Measurements from ENCODE around the gene RAB8B. TPM values are rescaled to one million over a fixed set of nuclear protein-coding genes. Genes with fewer than 3 reads are reported as not detected.

Gene RAB8B
- total and polyA plus RNA-seq, 10 of the 15 experiments (the other 5 are each of a cell fraction or from before 2014, with no cell fraction given) = 17.8 to 104 (median 65.1) TPM

DNA sequence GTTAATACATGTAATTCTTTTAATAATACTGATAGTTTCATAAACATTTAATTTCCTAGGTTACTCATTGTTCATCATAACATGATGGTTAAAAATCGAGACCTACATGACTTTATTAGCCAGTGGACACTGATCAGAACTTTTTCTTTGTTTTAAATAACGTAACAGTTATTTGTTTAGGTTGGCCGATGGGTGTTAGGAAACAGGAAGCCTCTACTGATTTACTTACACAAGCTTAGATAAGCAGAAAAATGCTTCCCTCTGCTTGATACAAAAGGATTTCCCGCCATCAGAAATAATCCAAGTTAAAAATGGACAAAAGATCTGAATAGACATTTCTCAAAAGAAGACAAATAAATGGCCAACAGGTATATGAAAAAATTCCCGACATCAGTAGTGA, 71.4 kb downstream of the RAB8B start:
- Histone ChIP-seq H3K4me3 (no peak overlapping the region), H3K9me3 (replicated peaks; ENCODE audit: control insufficient read depth, insufficient read depth, low read length) (no peaks in the 10 kb centered on the region), H3K36me3 (ENCODE audit: control insufficient read depth in 2 of 2, insufficient read depth in 2 of 2, low read length in 1 of 2) (peaks cover 3 to 15% of the 10 kb centered on the region in 2 experiments; a peak in 3 of 4 replicates), H3K9ac (ENCODE audit: control insufficient read depth, insufficient read depth, low read length) (no peak overlapping the region), H3K4me2 (ENCODE audit: control insufficient read depth, insufficient read depth) (no peak overlapping the region), H3K4me1 (ENCODE audit: control insufficient read depth, insufficient read depth, low read length) (no peaks in the 10 kb centered on the region), H3K27ac (ENCODE audit: control insufficient read depth, insufficient read depth) (no peak overlapping the region), H4K20me1 (ENCODE audit: control insufficient read depth, insufficient read depth) (no peaks in the 10 kb centered on the region), H3K27me3 (replicated peaks in 1 of 2; ENCODE audit: control insufficient read depth in 2 of 2, insufficient read depth in 2 of 2, low read length in 1 of 2) (no peaks in the 10 kb centered on the region), H3K79me2 (ENCODE audit: control insufficient read depth, insufficient read depth, low read length) (no peaks in the 10 kb centered on the region), H2AFZ (ENCODE audit: control insufficient read depth, low read depth, low read length) (no peak overlapping the region)
- ATAC-seq (no peak), FAIRE-seq (no peak), DNase-seq (ENCODE audit: low read depth, low spot score) (no peak)
- no TSS peak for BruUV-seq (replicated peaks)
- RAD21 ChIA-PET (ENCODE audit: unreplicated experiment) = interaction anchor here (0.6 to 1.4 kb wide), 3 partner anchors 50 to 105 kb away, joined by 3 read pairs; no protein-coding TSS in a partner anchor
- CTCF ChIA-PET = interaction anchor here (0.7 to 1.1 kb wide), 2 partner anchors 142 to 226 kb away, joined by 3 to 4 read pairs; no protein-coding TSS in a partner anchor
- WGBS (ENCODE audit: insufficient coverage, insufficient replicate concordance, low lambda C conversion rate, missing lambda C conversion rate) = 99% methylated on average over 5 of the region's 5 CpGs
- in situ Hi-C loops (cut with MboI) = no loop called here
- intact Hi-C loops (cut with micrococcal nuclease; ENCODE audit: unreplicated experiment) = no loop called here
- POLR2A ChIA-PET = no interaction called here
- SMC1A ChIA-PET (ENCODE audit: uncharacterized antibody, unreplicated experiment) = interaction anchor here (1.0 to 2.3 kb wide), 7 partner anchors 9 to 104 kb away, joined by 3 to 10 read pairs (median 3); partner anchors contain the start of gene RPS27L
- TF ChIP-seq, protein P1, sequence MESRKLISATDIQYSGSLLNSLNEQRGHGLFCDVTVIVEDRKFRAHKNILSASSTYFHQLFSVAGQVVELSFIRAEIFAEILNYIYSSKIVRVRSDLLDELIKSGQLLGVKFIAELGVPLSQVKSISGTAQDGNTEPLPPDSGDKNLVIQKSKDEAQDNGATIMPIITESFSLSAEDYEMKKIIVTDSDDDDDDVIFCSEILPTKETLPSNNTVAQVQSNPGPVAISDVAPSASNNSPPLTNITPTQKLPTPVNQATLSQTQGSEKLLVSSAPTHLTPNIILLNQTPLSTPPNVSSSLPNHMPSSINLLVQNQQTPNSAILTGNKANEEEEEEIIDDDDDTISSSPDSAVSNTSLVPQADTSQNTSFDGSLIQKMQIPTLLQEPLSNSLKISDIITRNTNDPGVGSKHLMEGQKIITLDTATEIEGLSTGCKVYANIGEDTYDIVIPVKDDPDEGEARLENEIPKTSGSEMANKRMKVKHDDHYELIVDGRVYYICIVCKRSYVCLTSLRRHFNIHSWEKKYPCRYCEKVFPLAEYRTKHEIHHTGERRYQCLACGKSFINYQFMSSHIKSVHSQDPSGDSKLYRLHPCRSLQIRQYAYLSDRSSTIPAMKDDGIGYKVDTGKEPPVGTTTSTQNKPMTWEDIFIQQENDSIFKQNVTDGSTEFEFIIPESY (IDR thresholded peaks at IDR 0.05) = no peak
- TF ChIP-seq MEF2A (IDR thresholded peaks at IDR 0.05; ENCODE audit: insufficient read depth, low read depth, low read length) (no peak), SMAD1 (IDR thresholded peaks at IDR 0.05; ENCODE audit: low read depth, partially characterized antibody) (no peak), JUNB (IDR thresholded peaks at IDR 0.05) (no peak), FOS (IDR thresholded peaks at IDR 0.05; ENCODE audit: borderline replicate concordance, extremely low read depth, insufficient read length) (no peak), RELA (IDR thresholded peaks at IDR 0.05; ENCODE audit: borderline replicate concordance, partially characterized antibody) (no peak), STAT1 (conservative IDR thresholded peaks at IDR 0.05) (no peak), KLF5 (IDR thresholded peaks at IDR 0.05; ENCODE audit: partially characterized antibody) (no peak), BRCA1 (IDR thresholded peaks at IDR 0.05; ENCODE audit: low read depth, low read length) (no peak)
- TF ChIP-seq, protein P2, sequence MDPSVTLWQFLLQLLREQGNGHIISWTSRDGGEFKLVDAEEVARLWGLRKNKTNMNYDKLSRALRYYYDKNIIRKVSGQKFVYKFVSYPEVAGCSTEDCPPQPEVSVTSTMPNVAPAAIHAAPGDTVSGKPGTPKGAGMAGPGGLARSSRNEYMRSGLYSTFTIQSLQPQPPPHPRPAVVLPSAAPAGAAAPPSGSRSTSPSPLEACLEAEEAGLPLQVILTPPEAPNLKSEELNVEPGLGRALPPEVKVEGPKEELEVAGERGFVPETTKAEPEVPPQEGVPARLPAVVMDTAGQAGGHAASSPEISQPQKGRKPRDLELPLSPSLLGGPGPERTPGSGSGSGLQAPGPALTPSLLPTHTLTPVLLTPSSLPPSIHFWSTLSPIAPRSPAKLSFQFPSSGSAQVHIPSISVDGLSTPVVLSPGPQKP (IDR thresholded peaks at IDR 0.05; ENCODE audit: low read depth, low read length) = no peak
- TF ChIP-seq, protein P3, sequence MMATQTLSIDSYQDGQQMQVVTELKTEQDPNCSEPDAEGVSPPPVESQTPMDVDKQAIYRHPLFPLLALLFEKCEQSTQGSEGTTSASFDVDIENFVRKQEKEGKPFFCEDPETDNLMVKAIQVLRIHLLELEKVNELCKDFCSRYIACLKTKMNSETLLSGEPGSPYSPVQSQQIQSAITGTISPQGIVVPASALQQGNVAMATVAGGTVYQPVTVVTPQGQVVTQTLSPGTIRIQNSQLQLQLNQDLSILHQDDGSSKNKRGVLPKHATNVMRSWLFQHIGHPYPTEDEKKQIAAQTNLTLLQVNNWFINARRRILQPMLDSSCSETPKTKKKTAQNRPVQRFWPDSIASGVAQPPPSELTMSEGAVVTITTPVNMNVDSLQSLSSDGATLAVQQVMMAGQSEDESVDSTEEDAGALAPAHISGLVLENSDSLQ (IDR thresholded peaks at IDR 0.05) = no peak

Data from GM12878 (cell line).